Measurements from ENCODE around the gene TRO. TPM values are rescaled to one million over a fixed set of nuclear protein-coding genes. Genes with fewer than 3 reads are reported as not detected.

TRO gene
- total RNA-seq, 1 experiment from 2014 or later: 51.0 TPM

GRCh38 chrX:54961750-54962149, 41.1 kb downstream of the TRO start (continued):
- TF ChIP-seq AFF4 (CRISPR knock-in tag; IDR thresholded peaks at IDR 0.05; ENCODE audit: borderline replicate concordance) (no peak), SOX15 (CRISPR knock-in tag; IDR thresholded peaks at IDR 0.05) (no peak), ZBTB21 (CRISPR knock-in tag; IDR thresholded peaks at IDR 0.05; ENCODE audit: borderline replicate concordance) (no peak), JUN (CRISPR knock-in tag; IDR thresholded peaks at IDR 0.05) (no peak), ETV6 (CRISPR knock-in tag; IDR thresholded peaks at IDR 0.05) (no peak)
- TF ChIP-seq, protein P1, sequence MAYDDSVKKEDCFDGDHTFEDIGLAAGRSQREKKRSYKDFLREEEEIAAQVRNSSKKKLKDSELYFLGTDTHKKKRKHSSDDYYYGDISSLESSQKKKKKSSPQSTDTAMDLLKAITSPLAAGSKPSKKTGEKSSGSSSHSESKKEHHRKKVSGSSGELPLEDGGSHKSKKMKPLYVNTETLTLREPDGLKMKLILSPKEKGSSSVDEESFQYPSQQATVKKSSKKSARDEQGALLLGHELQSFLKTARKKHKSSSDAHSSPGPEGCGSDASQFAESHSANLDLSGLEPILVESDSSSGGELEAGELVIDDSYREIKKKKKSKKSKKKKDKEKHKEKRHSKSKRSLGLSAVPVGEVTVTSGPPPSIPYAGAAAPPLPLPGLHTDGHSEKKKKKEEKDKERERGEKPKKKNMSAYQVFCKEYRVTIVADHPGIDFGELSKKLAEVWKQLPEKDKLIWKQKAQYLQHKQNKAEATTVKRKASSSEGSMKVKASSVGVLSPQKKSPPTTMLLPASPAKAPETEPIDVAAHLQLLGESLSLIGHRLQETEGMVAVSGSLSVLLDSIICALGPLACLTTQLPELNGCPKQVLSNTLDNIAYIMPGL (CRISPR knock-in tag; IDR thresholded peaks at IDR 0.05): no peak

GRCh38 chrX:54964766-54965497, 44.3 kb downstream of the TRO start:
- H3K4me3 Mint-ChIP-seq: no peak overlapping the region
- no peak overlapping the region for H3K27ac Mint-ChIP-seq
- H3K9me3 Mint-ChIP-seq: peaks cover 11% of the 10 kb centered on the region; the same call in 1 of the 2 replicates

More at GRCh38 chrX:54964766-54965497, 44.3 kb downstream of the TRO start:
- Mint-ChIP-seq H3K36me3 (no peaks in the 10 kb centered on the region), H3K4me1 (no peaks in the 10 kb centered on the region), H3K27me3 (ENCODE audit: low read depth) (peaks cover 8% of the 10 kb centered on the region)
- ChIA-PET CTCF (no interaction called here), POLR2A (no interaction called here)
- DNase-seq (ENCODE audit: low spot score): no peak
- no peak for ATAC-seq
- TF ChIP-seq ZNF219 (CRISPR knock-in tag; IDR thresholded peaks at IDR 0.05; ENCODE audit: borderline replicate concordance): no peak
- TF ChIP-seq, protein P2, sequence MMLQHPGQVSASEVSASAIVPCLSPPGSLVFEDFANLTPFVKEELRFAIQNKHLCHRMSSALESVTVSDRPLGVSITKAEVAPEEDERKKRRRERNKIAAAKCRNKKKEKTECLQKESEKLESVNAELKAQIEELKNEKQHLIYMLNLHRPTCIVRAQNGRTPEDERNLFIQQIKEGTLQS (CRISPR knock-in tag; conservative IDR thresholded peaks at IDR 0.05): no peak
- TF ChIP-seq ESRRA (CRISPR knock-in tag; IDR thresholded peaks at IDR 0.05; ENCODE audit: borderline replicate concordance): no peak
- TF ChIP-seq, protein P3, sequence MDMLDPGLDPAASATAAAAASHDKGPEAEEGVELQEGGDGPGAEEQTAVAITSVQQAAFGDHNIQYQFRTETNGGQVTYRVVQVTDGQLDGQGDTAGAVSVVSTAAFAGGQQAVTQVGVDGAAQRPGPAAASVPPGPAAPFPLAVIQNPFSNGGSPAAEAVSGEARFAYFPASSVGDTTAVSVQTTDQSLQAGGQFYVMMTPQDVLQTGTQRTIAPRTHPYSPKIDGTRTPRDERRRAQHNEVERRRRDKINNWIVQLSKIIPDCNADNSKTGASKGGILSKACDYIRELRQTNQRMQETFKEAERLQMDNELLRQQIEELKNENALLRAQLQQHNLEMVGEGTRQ (CRISPR knock-in tag; IDR thresholded peaks at IDR 0.05): no peak
- TF ChIP-seq, protein P4, sequence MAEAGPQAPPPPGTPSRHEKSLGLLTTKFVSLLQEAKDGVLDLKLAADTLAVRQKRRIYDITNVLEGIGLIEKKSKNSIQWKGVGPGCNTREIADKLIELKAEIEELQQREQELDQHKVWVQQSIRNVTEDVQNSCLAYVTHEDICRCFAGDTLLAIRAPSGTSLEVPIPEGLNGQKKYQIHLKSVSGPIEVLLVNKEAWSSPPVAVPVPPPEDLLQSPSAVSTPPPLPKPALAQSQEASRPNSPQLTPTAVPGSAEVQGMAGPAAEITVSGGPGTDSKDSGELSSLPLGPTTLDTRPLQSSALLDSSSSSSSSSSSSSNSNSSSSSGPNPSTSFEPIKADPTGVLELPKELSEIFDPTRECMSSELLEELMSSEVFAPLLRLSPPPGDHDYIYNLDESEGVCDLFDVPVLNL (CRISPR knock-in tag; IDR thresholded peaks at IDR 0.05; ENCODE audit: borderline replicate concordance, low read depth): no peak
- TF ChIP-seq, protein P5, sequence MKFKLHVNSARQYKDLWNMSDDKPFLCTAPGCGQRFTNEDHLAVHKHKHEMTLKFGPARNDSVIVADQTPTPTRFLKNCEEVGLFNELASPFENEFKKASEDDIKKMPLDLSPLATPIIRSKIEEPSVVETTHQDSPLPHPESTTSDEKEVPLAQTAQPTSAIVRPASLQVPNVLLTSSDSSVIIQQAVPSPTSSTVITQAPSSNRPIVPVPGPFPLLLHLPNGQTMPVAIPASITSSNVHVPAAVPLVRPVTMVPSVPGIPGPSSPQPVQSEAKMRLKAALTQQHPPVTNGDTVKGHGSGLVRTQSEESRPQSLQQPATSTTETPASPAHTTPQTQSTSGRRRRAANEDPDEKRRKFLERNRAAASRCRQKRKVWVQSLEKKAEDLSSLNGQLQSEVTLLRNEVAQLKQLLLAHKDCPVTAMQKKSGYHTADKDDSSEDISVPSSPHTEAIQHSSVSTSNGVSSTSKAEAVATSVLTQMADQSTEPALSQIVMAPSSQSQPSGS (CRISPR knock-in tag; IDR thresholded peaks at IDR 0.05; ENCODE audit: borderline replicate concordance, low read depth): no peak
- no peak for TF ChIP-seq MYBL2 (CRISPR knock-in tag; IDR thresholded peaks at IDR 0.05)
- no peak for TF ChIP-seq NFYB (CRISPR knock-in tag; conservative IDR thresholded peaks at IDR 0.05; ENCODE audit: low read depth)
- TF ChIP-seq NFATC4 (CRISPR knock-in tag; IDR thresholded peaks at IDR 0.05): no peak
- TF ChIP-seq ZNF416 (CRISPR knock-in tag; IDR thresholded peaks at IDR 0.05): no peak
- no peak for TF ChIP-seq RORB (CRISPR knock-in tag; IDR thresholded peaks at IDR 0.05)
- no peak for TF ChIP-seq CBFB (CRISPR knock-in tag; IDR thresholded peaks at IDR 0.05; ENCODE audit: low read depth)

Measured in WTC11 (cell line).